Prostate gland (tissue), 2 donors: Measurements from ENCODE around the gene SLCO4A1.

Experiments
- CTCF ChIP-seq, 4 experiments: fragments of 200-600 bp in 2 of 4; fragments of 450-650 bp in 2 of 4; sonication (generic) in 2 of 4; IDR thresholded peaks; 1 replicate in 3 of 4; 2 replicates in 1 of 4; pipeline ENCODE4 v1.5.1; 2016 to 2019; ENCODE audit warnings: antibody characterized with exemption in 4 of 4, mild to moderate bottlenecking in 2 of 4, moderate library complexity in 2 of 4
- POLR2A ChIP-seq: fragments of 450-650 bp; IDR thresholded peaks from one replicate; pipeline ENCODE4 v1.6.1; 2016; ENCODE audit warnings: antibody characterized with exemption, mild to moderate bottlenecking
- POLR2AphosphoS5 ChIP-seq: sonication (generic); formaldehyde crosslinking; IDR thresholded peaks from one replicate; pipeline ENCODE4 v1.6.1; 2017; ENCODE audit warnings: antibody characterized with exemption

GRCh38 chr20:62696434-62696957 is 54.2 kb downstream of the SLCO4A1 start:
- no peak for TF ChIP-seq POLR2A
- TF ChIP-seq CTCF (IDR thresholded peaks at IDR 0.05), result no peak
- no peak for TF ChIP-seq POLR2AphosphoS5
